Vagina (tissue), 2 donors: ENCODE data around the gene SLFN13.

ENCODE experiments used
- CTCF ChIP-seq, 3 experiments: fragments of 450-650 bp in 2 of 3; fragments of 200-600 bp in 1 of 3; sonication (generic) in 1 of 3; IDR thresholded peaks; one replicate each; pipeline ENCODE4 v1.5.1; 2017 to 2019; ENCODE audit warnings: antibody characterized with exemption in 3 of 3, mild to moderate bottlenecking in 2 of 3, moderate library complexity in 2 of 3
- POLR2A ChIP-seq, 2 donors: fragments of 450-650 bp; IDR thresholded peaks; one replicate each; pipeline ENCODE4 v1.6.1; 2017; ENCODE audit warnings: antibody characterized with exemption in 2 of 2, mild to moderate bottlenecking in 2 of 2, moderate library complexity in 2 of 2
- POLR2AphosphoS5 ChIP-seq, 2 donors: sonication (generic); formaldehyde crosslinking; IDR thresholded peaks; one replicate each; pipeline ENCODE4 v1.9.0; 2017; ENCODE audit warnings: antibody characterized with exemption in 2 of 2, mild to moderate bottlenecking in 2 of 2, low read depth in 1 of 2; ENCODE audit not compliant: insufficient read depth in 1 of 2

GRCh38 chr17:35438433-35438832 is 10.1 kb downstream of the SLFN13 start:
- TF ChIP-seq CTCF (IDR thresholded peaks at IDR 0.05) (no peak), POLR2A (IDR thresholded peaks at IDR 0.05) (no peak), POLR2AphosphoS5 (IDR thresholded peaks at IDR 0.05; ENCODE audit: insufficient read depth in 1 of 2, low read depth in 1 of 2) (no peak)
